T-helper 1 cell treated with Interleukin-12 subunit alpha and Interleukin-12 subunit beta and Interleukin-4 antibody, amounts not matched to agents 30 ng/mL and 1 ng/mL, for 36 hours (primary cell): ENCODE measurements around the gene PAK6. TPM values are rescaled to one million over a fixed set of nuclear protein-coding genes. Genes with fewer than 3 reads are reported as not detected.

ENCODE experiments used
- intact Hi-C: fragments of 100-400 bp; cut with micrococcal nuclease; formaldehyde crosslinking; loops from one replicate; pipeline ENCODE4 v1.15.1; 2024
- total RNA-seq: library from RNA; stranded (reverse); gene quantifications from 2 replicates; pipeline ENCODE4 v1.2.3, GENCODE V29; 2022

PAK6 gene
- total RNA-seq, 1 donor from 2014 or later = 0.22 TPM

DNA sequence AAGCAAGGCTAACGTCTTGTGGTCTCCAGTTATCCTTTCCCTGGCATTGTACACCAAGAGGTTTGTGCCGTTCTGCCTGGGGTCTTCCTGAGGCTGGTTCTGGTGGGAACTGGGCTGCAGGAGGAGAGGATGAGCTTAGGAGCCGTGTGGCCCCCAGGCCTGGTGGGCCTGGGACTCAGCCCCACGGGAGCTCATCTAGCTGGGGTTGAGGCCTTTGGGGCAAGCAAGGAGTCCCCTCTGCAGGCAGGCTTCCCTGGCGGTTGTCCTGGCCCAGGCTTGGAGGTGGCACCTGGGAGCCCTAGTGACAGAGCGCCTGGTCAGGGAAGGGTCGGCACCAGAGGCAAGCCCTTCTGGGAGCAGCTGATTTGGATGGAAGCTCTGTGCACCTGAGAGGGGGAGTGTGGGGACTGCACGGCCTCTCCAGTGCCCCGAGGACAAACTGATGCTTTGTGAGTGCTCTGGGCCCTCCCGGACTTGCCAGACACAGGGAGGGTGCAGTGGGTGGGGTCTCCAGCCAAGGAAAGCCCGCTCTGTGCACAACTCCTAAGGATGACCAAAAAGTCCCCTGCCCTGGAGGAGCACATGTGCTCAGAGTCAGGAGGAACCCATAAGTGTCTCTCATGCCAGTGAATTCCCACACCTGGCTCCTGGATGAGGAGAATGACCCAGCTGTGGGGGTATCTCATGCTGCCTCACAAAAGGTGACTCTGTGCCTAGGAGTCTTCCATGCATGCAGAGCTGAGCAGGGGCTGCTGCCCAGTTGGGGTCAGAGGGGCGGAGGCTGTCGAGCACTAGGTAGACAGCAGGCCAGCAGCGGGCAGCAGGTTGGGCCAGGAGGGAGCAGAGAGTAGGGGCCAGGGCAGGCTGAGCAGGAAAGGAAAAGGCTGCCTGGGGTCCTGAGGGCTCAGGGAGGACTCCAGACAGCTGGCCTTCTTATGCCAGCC, 2.7 kb downstream of the PAK6 start:
- intact Hi-C loops = no loop called here

GRCh38 chr15:40242213-40242599, 3.3 kb downstream of the PAK6 start:
- intact Hi-C loops = no loop called here

DNA sequence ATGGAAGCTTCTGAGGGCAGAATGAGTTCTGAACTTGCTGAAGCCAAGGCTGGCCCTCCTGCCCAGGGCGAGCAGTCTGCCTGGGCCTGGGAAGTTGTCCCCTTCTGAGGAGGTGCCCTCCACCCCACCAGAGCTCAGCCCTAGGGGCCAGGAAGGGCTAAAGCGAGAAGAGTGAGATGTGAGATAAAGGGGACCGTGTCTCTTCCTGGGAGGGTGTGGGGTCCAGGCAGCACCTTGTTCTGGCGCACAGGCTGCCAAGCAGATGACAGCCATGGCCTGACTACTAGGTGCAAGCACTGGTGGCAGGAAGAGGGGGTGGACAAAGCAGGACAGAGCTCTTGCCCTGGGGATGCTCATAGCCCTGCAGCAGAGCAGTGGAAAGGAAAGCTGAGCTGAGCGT, 3.7 kb downstream of the PAK6 start:
- intact Hi-C loops = no loop called here

GRCh38 chr15:40243126-40243810, 4.4 kb downstream of the PAK6 start:
- intact Hi-C loops = no loop called here

- intact Hi-C loops = no loop called here
Measured at GRCh38 chr15:40244961-40245523, 6.2 kb downstream of the PAK6 start.

DNA sequence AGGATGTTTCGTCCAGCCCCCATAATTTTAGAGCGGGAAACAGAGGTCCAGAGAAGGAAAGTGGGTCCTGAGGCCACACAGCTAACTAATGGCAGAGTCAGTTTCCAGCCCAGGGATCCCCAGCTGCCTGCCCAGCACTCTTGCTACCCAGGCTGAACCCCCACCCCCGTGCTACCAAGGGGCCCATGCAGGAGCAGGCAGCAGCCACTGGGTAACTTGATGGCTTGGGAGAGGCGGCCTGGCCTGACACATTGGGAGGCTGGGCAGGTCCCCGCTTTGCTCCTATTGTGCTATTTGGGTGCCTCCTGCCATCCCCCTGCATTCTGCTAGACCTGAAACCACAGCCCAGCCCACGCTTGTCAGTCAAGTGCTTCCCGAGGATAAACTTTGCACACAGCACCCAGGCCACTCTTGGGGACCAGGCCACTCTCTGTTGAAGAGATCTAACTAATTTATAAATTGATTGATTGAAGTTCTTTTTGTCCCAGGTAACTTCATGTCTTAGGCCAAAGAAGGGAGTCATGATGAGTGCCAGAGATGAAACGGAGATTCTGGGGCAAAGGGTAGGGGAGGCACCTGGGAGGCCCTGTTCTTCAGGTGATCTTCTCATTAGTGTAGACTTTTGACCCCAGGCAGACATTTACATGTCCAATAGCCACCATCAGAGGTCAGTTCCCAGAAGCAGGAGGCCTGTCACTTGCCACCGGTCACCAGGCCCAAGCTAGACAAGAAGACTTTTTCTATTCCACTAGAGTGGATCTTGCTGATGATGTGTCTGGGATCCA, 7.0 kb downstream of the PAK6 start:
- intact Hi-C loops = no loop called here

GRCh38 chr15:40246496-40247280, 7.8 kb downstream of the PAK6 start:
- intact Hi-C loops = no loop called here

- intact Hi-C loops = no loop called here
Measured at GRCh38 chr15:40247406-40247971, 8.6 kb downstream of the PAK6 start.

- intact Hi-C loops = no loop called here
Measured at GRCh38 chr15:40248006-40248783, 9.3 kb downstream of the PAK6 start.

- intact Hi-C loops = no loop called here
Measured at GRCh38 chr15:40249477-40250303, 10.8 kb downstream of the PAK6 start.

- intact Hi-C loops = no loop called here
Measured at GRCh38 chr15:40250304-40250656, 11.4 kb downstream of the PAK6 start.

DNA sequence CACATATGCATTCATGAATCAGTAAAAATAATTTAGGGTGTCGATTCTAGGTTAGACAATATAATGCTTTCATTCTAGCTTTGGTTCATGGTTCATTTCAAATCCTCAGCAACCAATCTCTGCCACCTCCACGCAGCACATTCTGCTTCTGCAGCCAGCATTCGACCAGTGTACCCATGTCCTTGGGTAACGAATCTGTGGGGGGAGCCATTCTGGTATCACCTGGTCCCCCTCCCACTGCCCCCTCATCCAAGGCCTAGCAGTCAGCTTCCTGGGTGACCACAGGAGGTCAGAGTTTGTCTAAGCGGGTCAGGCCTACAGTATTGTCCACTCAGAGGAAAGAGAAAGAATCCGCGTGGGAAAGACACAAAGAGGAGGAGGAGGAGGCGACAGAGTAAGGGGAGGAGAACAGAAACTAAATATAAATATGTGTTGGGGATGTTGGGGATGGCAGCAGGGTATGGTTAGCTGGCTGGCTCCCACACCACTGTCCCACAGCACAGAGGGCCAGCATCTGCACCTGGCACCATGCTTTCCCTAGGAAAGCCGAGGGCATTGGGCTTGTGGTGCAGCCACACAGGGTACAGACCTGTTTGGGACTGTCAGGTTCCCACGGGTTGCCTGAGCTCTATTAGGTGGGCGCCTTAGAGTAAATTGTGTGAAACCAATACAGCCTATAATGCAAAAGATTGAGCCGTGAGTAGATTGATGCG, 12.1 kb downstream of the PAK6 start:
- intact Hi-C loops = no loop called here

- intact Hi-C loops = no loop called here
Measured at GRCh38 chr15:40251486-40252140, 12.8 kb downstream of the PAK6 start.

- intact Hi-C loops = no loop called here
Measured at GRCh38 chr15:40252141-40252437, 13.2 kb downstream of the PAK6 start.

GRCh38 chr15:40252438-40253166, 13.7 kb downstream of the PAK6 start:
- intact Hi-C loops = no loop called here

DNA sequence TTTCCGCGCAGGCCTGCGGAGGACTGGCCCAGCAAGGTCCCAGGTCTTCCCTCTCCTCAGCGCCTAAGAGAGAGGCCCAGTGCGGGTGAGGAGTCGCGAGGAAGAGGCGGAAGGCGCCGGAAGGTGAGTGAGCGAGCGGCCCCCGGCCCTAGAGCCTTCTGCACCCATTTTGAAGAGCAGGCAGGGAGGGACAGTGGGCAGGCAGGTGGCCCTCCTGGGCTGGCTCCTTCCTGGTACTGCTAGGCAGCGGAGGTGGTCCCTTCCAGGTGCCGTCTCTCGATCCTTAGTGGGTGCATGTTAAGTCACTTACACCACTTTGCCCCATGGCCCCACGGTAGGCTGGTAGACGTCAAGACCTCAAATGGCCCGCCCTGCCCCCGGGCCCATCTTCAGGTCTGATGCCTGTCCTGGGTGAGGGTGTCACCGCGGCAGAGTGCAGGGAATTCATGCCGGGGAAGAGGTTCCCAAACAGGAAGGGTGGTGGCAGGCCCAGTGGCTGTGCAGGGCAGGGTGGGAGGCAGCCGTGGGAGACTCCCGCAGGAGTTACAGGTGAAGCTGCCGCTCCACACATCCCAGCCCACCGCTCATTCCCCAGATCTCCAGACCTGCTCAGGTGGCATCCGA, 14.4 kb downstream of the PAK6 start:
- intact Hi-C loops = no loop called here

DNA sequence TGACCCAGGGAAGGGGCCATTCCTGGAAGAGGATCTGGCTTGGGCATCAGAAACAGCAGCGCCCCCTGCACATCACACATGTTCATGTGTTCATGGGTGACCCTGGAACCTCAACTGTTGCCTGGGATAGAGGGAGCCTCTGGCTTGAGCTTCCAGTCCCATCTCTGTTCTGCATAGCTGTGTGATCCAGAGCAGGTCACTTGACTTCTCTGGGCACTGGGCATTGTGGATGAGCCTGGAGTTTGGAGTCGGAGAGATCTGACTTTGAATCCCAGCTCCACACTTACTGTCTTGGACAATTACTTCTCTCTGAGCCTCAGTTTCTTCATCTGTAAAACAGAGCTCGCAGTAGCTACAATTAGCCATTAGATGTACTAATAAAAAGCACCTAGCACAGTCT, 15.6 kb downstream of the PAK6 start:
- intact Hi-C loops = no loop called here
